K562 (cell line): Measurements from ENCODE around the gene VWC2L. TPM values are rescaled to one million over a fixed set of nuclear protein-coding genes. Genes with fewer than 3 reads are reported as not detected.

Experiments
- ZBTB40 ChIP-seq, 2 experiments: fragments of 450-650 bp in 1 of 2; sonication (generic) in 1 of 2; formaldehyde crosslinking in 1 of 2; IDR thresholded peaks; 2 replicates each; pipeline versions ENCODE4 v1.7.1 to v1.9.0; 2016 to 2022; ENCODE audit warnings: inconsistent platforms in 1 of 2, mild to moderate bottlenecking in 1 of 2, missing genetic modification reagents in 1 of 2
- polyA plus RNA-seq, 8 experiments: library from polyadenylated mRNA; depleted of rRNA in 4 of 8; stranded (reverse) in 5 of 8; unstranded in 3 of 8; fragments of >200 nt; fragmentation: Nextera tagmentation in 2 of 8; fragmentation: Illumina TruSeq in 1 of 8; extraction: Ambion mirVana in 2 of 8; extraction: Trizol in 1 of 8; gene quantifications; 2 replicates each; pipeline versions ENCODE4 v1.2.1 to v1.2.3, GENCODE V29; 2011 to 2014; ENCODE audit warnings: inconsistent platforms in 1 of 8, missing spikeins in 1 of 8
- total RNA-seq, 7 experiments: library from RNA; depleted of rRNA in 6 of 7; stranded (reverse); fragments of >200 nt in 6 of 7; fragmentation: Illumina TruSeq in 2 of 7; extraction: Trizol in 2 of 7; gene quantifications; 2 replicates each; pipeline versions ENCODE4 v1.2.1 to v1.2.3, GENCODE V29; 2011 to 2021; ENCODE audit warnings: low replicate concordance in 1 of 7

The VWC2L gene
- total and polyA plus RNA-seq, 9 of the 15 experiments (the other 6 are each of a cell fraction or from before 2014, with no cell fraction given), result not detected

- no peak for TF ChIP-seq ZBTB40 (IDR thresholded peaks at IDR 0.05)
- TF ChIP-seq ZBTB40 (CRISPR knock-in tag; IDR thresholded peaks at IDR 0.05), result no peak
These were observed 122.7 kb downstream of the VWC2L start (continued) for GRCh38 chr2:214533541-214533940.
